Upper lobe of left lung (tissue), 6 donors: ENCODE measurements around the gene B9D1. TPM values are rescaled to one million over a fixed set of nuclear protein-coding genes. Genes with fewer than 3 reads are reported as not detected.

Experiments used
- ATAC-seq, 2 donors: fragments of 200-7000 bp; cut with Tn5 transposase; one replicate each; pipeline ENCODE4 v1.9.1; 2022; ENCODE audit warnings: mild to moderate bottlenecking in 2 of 2, moderate library complexity in 2 of 2; ENCODE audit not compliant: low FRiP score in 2 of 2
- DNase-seq, 2 donors: peaks; one replicate each; pipeline ENCODE4 v3.0.0-alpha.2; 2019 to 2020
- H3K27ac ChIP-seq, 4 donors: fragments of 200-600 bp; sonication (generic); one replicate each; pipeline ENCODE4 v1.5.1; 2016 to 2019
- H3K27me3 ChIP-seq, 4 donors: fragments of 200-600 bp; sonication (generic); one replicate each; pipeline ENCODE4 v1.5.1; 2017 to 2019
- H3K36me3 ChIP-seq, 4 donors: fragments of 200-600 bp; sonication (generic); one replicate each; pipeline ENCODE4 v1.5.1; 2016 to 2019
- H3K4me1 ChIP-seq, 4 donors: fragments of 200-600 bp; sonication (generic); one replicate each; pipeline ENCODE4 v1.5.1; 2018 to 2019
- H3K4me3 ChIP-seq, 4 donors: fragments of 200-600 bp; sonication (generic); one replicate each; pipeline ENCODE4 v1.5.1; 2017 to 2019; ENCODE audit warnings: mild to moderate bottlenecking in 2 of 4, moderate library complexity in 1 of 4
- H3K9me3 ChIP-seq, 4 donors: fragments of 200-600 bp; sonication (generic); one replicate each; pipeline ENCODE4 v1.5.1; 2018 to 2019
- EP300 ChIP-seq, 4 donors: sonication (generic); formaldehyde crosslinking; IDR thresholded peaks; one replicate each; pipeline ENCODE4 v1.5.1; 2017; ENCODE audit warnings: antibody characterized with exemption in 4 of 4, control low read depth in 2 of 4
- POLR2A ChIP-seq, 4 donors: fragments of 450-650 bp; IDR thresholded peaks; one replicate each; pipeline ENCODE4 v1.5.1; 2016 to 2017; ENCODE audit warnings: antibody characterized with exemption in 4 of 4, mild to moderate bottlenecking in 2 of 4
- POLR2AphosphoS5 ChIP-seq, 2 donors: sonication (generic); formaldehyde crosslinking; IDR thresholded peaks; one replicate each; pipeline ENCODE4 v1.5.1; 2017; ENCODE audit warnings: antibody characterized with exemption in 2 of 2
- WGBS, 2 donors: methylation state at CpG; one replicate each; pipeline ENCODE4 v1.1.5; 2017 to 2018; 5-methylcytosine and 5-hydroxymethylcytosine counted together
- total RNA-seq, 6 donors: library from RNA; depleted of rRNA in 4 of 6; stranded (reverse); fragments of >200 nt in 4 of 6; gene quantifications; one replicate each; pipeline versions ENCODE4 v1.1.0 to v1.2.1, GENCODE V29; 2016 to 2021
- TF ChIP-seq, protein P1 (sequence below), 6 experiments: fragments of 450-650 bp in 4 of 6; fragments of 200-600 bp in 2 of 6; sonication (generic) in 2 of 6; IDR thresholded peaks; one replicate each; pipeline ENCODE4 v1.5.1; 2016 to 2019; ENCODE audit warnings: antibody characterized with exemption in 6 of 6
- donor health status: DM: no; HTN: no; CAD: no; lungs with moderate emphysema.
- donor health status: DM: no; HTN: yes; CAD: no; lungs with severe emphysema.

The B9D1 gene
- total RNA-seq, 6 donors from 2014 or later: 11.7 to 52.4 (median 17.5) TPM

DNA sequence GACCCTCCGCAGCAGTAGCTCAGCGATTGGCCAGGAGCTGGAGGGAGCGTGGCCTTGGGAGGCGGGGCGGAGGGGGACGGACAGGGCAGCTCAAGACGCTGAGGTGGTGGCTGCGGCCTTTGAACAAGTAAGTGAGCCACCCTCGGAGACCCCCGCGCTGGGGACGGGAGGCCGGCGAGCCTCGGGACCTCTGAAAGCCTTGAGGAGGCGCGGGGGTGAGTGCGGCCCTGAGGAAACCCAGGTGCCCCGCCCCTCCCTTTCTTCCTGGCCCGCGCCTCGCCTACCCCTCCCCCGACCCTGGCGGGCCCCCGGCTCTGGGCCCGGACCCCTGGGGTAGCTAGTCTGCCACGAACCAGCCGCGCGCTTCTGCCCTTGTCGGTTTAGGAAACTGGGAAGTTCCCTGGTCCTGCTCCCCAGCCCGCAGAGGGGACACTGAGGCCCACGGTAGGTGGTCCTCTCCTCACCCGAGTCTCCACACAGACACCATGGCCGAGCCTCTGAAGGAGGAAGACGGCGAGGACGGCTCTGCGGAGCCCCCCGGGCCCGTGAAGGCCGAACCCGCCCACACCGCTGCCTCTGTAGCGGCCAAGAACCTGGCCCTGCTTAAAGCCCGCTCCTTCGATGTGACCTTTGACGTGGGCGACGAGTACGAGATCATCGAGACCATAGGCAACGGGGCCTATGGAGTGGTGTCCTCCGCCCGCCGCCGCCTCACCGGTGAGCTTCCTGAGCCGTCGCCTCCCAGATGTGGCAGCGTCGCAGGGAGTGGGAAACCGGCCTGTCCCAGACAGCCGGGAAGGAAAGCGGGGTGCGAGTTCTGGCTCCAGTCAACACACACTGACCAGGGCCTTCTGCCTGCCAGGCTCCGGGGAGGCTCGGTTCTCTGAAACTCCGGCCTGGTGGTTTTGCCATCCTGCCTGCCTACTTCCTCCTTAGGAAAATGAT lies 16.2 kb upstream of the B9D1 start, which contains the start of gene MAPK7:
Gene MAPK7 (plus strand): TSS at position 83 of the 945 bp plus-strand sequence. CDS start 403 bp downstream, at position 486.
- WGBS, 2 donors: 13 to 23% methylated on average over 8 to 27 of the region's 69 CpGs
- ATAC-seq (peak in 1 of 2 donors; percentile 0), DNase-seq (peak in 1 of 2 donors; percentile 85)
- no peaks in the 10 kb centered on the region for H3K9me3 ChIP-seq
- peaks cover 18 to 37% (median 23%) of the 10 kb centered on the region in 4 donors for H3K4me1 ChIP-seq
- TF ChIP-seq POLR2A (IDR thresholded peaks at IDR 0.05) (peak in 2 of 4 donors; percentile 2 to 43), POLR2AphosphoS5 (IDR thresholded peaks at IDR 0.05) (peak in 1 of 2 donors; percentile 36), EP300 (IDR thresholded peaks at IDR 0.05) (no peak)
- TF ChIP-seq, protein P1, sequence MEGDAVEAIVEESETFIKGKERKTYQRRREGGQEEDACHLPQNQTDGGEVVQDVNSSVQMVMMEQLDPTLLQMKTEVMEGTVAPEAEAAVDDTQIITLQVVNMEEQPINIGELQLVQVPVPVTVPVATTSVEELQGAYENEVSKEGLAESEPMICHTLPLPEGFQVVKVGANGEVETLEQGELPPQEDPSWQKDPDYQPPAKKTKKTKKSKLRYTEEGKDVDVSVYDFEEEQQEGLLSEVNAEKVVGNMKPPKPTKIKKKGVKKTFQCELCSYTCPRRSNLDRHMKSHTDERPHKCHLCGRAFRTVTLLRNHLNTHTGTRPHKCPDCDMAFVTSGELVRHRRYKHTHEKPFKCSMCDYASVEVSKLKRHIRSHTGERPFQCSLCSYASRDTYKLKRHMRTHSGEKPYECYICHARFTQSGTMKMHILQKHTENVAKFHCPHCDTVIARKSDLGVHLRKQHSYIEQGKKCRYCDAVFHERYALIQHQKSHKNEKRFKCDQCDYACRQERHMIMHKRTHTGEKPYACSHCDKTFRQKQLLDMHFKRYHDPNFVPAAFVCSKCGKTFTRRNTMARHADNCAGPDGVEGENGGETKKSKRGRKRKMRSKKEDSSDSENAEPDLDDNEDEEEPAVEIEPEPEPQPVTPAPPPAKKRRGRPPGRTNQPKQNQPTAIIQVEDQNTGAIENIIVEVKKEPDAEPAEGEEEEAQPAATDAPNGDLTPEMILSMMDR (IDR thresholded peaks at IDR 0.05): no peak
- peaks cover 17 to 42% (median 40%) of the 10 kb centered on the region in 4 donors for H3K36me3 ChIP-seq
- H3K27ac ChIP-seq: peak within 1 kb of the TSS; percentile 92 to 96 (median 93)
- H3K27me3 ChIP-seq: no peaks in the 10 kb centered on the region
- peak within 1 kb of the TSS; percentile 70 to 90 (median 87) for H3K4me3 ChIP-seq

DNA sequence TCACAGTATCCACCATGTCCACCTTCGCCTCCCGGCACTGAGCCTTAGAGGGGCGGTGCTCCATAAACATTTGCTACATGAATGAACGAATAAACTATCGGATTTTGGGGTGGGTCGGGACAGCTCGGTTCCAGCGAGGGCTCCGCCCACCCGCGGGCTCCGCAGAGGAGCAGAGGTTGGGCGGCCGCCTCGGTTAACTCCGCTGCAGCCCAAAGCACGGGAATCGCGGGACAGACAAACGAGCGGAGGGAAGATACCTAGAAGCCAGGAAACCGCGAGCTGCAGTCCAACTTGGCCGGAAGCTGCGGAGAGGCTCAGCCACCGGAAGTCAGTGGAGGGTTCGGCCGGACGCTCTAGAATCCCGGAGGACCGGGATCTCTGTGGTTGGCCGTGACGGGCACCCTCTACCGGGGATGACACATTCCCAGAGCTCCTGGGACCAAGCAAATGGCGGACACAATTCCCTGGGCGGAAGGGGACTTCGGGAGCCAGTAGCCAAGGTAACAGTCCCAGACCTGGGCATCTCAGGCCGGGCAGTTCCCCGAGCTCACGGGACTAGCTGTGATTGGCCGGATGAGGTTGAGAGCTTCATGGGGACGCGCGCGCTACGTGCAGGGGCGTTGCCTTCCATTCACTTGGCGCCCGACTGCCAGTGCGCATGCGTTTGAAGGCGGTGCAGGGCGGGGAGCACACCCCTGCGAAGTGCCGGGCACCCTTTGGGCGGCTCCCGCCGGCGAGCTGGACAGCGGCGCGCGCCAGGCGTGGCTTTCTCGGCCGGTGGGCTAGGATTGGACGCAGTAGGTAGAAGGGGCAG lies 15.3 kb upstream of the B9D1 start:
- peak overlapping the region; percentile 61 to 88 (median 78) for H3K4me3 ChIP-seq
- DNase-seq: peak; percentile 99
- WGBS, 2 donors: 0 to 2% methylated on average over 7 to 40 of the region's 67 CpGs
- peak overlapping the region; percentile 92 to 96 (median 93) for H3K27ac ChIP-seq
- TF ChIP-seq POLR2AphosphoS5 (IDR thresholded peaks at IDR 0.05): peak; percentile 75 to 87
- peak in 3 of 4 donors; percentile 31 to 84 (median 66) for TF ChIP-seq POLR2A (IDR thresholded peaks at IDR 0.05)
- no peak for TF ChIP-seq EP300 (IDR thresholded peaks at IDR 0.05)
- TF ChIP-seq, protein P1 (IDR thresholded peaks at IDR 0.05): peak in 1 of 6 experiments; percentile 26
- H3K9me3 ChIP-seq: no peaks in the 10 kb centered on the region
- peaks cover 10 to 33% (median 31%) of the 10 kb centered on the region in 4 donors for H3K36me3 ChIP-seq
- H3K4me1 ChIP-seq: peaks cover 16 to 30% (median 20%) of the 10 kb centered on the region in 4 donors
- H3K27me3 ChIP-seq: no peaks in the 10 kb centered on the region
- ATAC-seq: peak; percentile 97

DNA sequence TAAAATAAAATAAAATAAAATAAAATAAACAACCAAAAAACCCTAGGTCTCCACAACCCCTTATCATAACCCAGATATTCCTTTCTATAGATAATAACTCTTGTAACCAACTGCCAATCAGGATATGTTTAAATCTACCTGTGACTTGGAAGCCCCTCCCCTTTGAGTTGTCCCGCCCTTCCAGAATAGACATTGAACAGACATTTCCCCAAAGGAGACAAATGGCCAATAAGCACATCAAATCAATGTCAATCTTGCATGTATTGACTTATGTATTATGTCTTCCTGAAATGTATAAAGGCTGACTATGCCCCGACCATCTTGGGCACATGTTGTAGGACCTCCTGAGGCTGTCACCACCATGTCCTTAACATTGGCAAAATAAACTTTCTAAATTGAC lies 14.3 kb upstream of the B9D1 start:
- no peaks in the 10 kb centered on the region for H3K27me3 ChIP-seq
- H3K4me1 ChIP-seq: peaks cover 16 to 31% (median 24%) of the 10 kb centered on the region in 4 donors
- peaks cover 10 to 23% (median 22%) of the 10 kb centered on the region in 4 donors for H3K36me3 ChIP-seq
- DNase-seq (no peak), ATAC-seq (no peak)
- H3K27ac ChIP-seq: peak overlapping the region; percentile 92 to 96 (median 93)
- peak overlapping the region in 3 of 4 donors; percentile 70 to 88 (median 86) for H3K4me3 ChIP-seq
- TF ChIP-seq POLR2A (IDR thresholded peaks at IDR 0.05) (no peak), POLR2AphosphoS5 (IDR thresholded peaks at IDR 0.05) (no peak), EP300 (IDR thresholded peaks at IDR 0.05) (no peak)
- TF ChIP-seq, protein P1 (IDR thresholded peaks at IDR 0.05): no peak
- WGBS, 2 donors: 44 to 61% methylated on average over 2 of the region's 2 CpGs
- H3K9me3 ChIP-seq: no peaks in the 10 kb centered on the region

DNA sequence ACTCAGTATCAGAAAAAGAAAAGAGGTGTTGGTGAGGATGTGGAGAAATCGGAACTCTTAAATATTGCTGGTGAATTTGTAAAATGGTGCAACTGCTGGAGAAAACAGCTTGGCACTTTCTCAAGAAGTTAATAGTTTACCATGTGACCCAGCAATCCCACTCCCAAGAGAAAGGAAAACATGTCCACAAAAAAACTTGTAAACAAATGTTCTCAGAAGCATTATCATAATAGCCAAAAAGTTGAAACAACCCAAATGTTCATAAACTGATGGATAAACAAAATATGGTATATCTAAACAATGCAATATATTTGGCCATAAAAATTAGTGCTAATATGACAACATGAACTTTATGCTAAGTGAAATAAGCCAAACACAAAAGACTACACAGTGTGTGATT lies 13.2 kb upstream of the B9D1 start:
- ATAC-seq (no peak), DNase-seq (no peak)
- H3K9me3 ChIP-seq: no peaks in the 10 kb centered on the region
- H3K4me3 ChIP-seq: no peak overlapping the region
- peaks cover 4 to 12% (median 11%) of the 10 kb centered on the region in 4 donors for H3K36me3 ChIP-seq
- WGBS, 2 donors: 74 to 85% methylated on average over 1 of the region's 1 CpG
- H3K4me1 ChIP-seq: peaks cover 24 to 41% (median 34%) of the 10 kb centered on the region in 4 donors
- H3K27ac ChIP-seq: no peak overlapping the region
- H3K27me3 ChIP-seq: no peaks in the 10 kb centered on the region
- TF ChIP-seq EP300 (IDR thresholded peaks at IDR 0.05): no peak
- TF ChIP-seq, protein P1 (IDR thresholded peaks at IDR 0.05): no peak
- TF ChIP-seq POLR2A (IDR thresholded peaks at IDR 0.05): no peak
- no peak for TF ChIP-seq POLR2AphosphoS5 (IDR thresholded peaks at IDR 0.05)
